NT2/D1 (cell line): ENCODE results near the gene ANTXR2.

ENCODE experiments used
- SUZ12 ChIP-seq: IDR thresholded peaks from 2 replicates; pipeline ENCODE4 v1.6.1; 2011; ENCODE audit not compliant: insufficient read length, insufficient read depth; ENCODE audit errors: extremely low read depth
- YY1 ChIP-seq: IDR thresholded peaks from 2 replicates; pipeline ENCODE4 v1.6.1; 2011; ENCODE audit not compliant: insufficient read length, insufficient read depth
- ZNF274 ChIP-seq: IDR thresholded peaks from 2 replicates; pipeline ENCODE4 v1.6.1; 2011; ENCODE audit warnings: mild to moderate bottlenecking, low read depth, low read length

GRCh38 chr4:80111276-80111675 is 38.2 kb upstream of the ANTXR2 start:
- TF ChIP-seq ZNF274, result no peak
- TF ChIP-seq YY1, result no peak
- no peak for TF ChIP-seq SUZ12
